GM19035 (cell line): Measurements from ENCODE around the gene ASIC1.

Experiments
- ATAC-seq: cut with Tn5 transposase; IDR thresholded peaks from one replicate; pipeline ENCODE4 v1.9.1; 2021; ENCODE audit not compliant: unreplicated experiment

The ASIC1 gene

DNA sequence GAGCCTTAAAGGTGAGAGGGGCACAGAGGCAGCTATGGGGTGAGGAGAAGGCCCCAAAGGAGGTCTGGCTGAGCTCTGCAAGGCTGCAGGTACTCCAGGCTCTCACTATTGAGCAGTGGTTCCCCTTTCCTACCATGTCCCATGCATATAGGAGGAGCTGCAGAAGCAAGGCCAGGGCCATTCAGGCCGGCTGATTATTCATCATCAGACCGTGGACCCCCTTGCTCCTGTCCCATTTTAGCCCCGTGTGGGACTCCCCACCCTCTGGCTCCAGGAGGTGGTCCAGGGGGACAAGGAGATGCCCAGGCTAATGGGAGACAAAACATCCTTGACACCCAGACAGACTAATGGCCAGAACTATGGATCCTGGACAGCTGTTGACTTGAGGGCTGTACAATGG lies 49.5 kb downstream of the ASIC1 start:
- no peak for ATAC-seq

DNA sequence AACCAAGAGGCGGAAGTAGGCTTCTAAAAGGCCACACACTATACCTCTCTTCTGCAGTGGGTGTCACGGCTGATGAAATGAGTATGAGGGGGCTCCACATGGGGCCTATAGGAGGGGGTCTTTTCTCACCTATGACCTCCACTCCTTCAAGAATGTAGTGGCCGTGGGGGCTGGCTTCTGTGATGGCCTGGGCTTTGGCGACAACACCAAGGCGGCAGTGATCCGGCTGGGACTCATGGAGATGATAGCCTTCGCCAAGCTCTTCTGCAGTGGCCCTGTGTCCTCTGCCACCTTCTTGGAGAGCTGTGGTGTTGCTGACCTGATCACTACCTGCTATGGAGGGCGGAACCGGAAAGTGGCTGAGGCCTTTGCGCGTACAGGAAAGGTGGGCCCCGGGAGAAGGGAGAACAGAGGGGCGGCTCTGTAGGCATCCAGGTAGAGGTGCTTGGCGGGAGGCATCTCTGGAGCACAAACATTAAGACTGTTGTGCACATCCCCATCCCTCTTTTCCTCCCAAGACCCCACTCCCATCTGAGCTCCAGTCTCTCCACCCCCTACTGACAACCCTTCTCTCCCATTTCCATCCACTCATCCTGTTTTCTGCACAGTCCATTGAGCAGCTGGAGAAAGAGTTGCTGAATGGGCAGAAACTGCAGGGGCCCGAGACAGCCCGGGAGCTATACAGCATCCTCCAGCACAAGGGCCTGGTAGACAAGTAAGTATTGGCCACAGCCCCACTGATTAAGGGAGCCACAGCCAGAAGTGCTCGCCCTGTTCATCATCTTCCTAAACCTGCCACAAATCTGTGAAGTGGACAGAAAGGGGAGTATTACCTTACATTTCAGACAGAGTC lies 50.2 kb downstream of the ASIC1 start:
- ATAC-seq = no peak

DNA sequence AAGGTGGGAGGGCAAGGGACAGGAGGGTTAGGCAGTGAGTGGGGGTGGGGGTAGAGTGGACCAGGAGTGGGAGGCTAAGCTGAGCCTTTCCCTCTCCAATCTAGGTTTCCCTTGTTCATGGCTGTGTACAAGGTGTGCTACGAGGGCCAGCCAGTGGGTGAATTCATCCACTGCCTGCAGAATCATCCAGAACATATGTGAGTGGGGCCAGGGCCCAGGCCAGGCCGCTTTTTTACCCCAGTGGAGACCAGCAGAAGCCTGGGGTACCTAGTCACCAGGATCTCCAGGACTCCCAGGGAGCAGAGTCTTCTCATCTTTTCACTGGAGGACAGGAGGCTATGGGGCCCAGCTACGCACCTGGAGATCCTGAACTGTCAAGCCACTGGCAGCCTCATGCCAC lies 51.9 kb downstream of the ASIC1 start:
- ATAC-seq = no peak

DNA sequence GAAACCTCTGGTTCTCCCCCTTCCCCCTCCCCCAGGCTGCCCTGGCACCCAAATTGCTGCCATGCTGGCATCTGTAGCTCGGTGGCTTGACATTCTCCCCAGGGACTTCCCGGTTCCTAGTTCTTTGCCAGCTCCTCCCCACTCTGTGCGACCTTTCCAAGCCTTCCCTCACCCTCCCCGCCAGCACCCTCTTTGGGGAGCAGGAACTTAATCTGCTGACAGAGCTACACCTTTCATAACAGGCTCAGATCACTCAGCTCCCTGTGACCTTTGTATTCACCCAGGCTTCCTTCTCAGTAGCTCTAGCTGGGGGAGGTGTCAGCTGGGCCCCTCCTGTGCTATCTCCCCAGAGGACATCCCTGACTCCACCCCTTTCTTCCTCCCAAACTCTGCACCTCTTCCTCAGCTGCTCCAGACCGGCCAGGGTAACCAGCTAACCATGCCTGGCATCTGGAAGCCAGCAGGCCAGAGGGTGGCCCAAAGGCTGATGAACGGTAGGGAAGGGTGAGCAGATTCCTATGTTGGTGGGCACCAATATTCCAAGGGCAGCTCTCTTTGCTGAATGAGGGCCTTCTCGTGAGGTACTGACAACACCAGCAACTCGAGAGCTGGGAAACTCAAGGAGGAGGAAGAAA lies 52.8 kb downstream of the ASIC1 start:
- ATAC-seq = no peak

DNA sequence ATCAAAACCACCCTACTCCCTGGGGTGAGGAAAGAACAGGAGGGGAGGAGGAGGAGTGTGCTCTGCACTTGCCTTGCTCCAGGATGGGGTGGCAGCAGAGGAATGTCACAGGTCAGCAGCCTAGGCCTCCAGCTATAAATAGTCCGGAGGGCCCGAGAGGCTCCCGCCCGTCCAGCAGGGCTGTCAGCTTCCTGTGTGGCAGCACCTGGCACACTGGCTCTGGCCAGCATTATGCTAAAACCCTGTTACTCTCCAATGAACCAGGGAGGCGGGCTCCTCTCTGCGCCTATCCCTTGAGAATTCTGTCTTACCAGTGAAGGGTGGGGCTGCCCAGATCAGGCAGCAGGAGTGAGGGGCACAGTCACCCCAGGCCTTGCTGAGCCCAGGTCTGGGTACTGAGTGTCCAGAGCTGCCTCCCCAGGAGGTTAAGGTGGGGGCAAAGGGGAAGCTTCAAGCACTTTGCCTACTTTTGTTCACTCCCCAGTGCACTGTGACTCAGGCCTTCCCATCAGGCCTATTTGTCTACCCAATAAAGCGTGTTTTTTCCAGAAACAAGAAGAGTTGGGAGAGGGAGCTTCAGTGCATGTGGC lies 53.5 kb downstream of the ASIC1 start:
- no peak for ATAC-seq

DNA sequence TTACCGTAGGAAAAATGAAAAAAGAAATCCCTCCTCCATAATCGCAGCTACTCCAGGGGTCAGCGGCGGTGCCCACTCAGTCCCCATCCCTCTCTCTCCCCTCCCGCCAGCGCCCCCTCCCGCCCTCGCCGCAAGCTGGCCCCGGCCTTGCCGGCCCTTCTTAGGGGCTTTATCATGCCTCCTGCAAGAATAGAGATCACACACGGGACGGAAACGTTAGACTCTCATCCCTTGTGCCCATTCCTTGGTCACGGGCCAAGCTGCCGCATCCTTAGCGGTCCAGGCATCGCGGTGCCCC lies 53.9 kb downstream of the ASIC1 start:
- peak; percentile 4 for ATAC-seq

DNA sequence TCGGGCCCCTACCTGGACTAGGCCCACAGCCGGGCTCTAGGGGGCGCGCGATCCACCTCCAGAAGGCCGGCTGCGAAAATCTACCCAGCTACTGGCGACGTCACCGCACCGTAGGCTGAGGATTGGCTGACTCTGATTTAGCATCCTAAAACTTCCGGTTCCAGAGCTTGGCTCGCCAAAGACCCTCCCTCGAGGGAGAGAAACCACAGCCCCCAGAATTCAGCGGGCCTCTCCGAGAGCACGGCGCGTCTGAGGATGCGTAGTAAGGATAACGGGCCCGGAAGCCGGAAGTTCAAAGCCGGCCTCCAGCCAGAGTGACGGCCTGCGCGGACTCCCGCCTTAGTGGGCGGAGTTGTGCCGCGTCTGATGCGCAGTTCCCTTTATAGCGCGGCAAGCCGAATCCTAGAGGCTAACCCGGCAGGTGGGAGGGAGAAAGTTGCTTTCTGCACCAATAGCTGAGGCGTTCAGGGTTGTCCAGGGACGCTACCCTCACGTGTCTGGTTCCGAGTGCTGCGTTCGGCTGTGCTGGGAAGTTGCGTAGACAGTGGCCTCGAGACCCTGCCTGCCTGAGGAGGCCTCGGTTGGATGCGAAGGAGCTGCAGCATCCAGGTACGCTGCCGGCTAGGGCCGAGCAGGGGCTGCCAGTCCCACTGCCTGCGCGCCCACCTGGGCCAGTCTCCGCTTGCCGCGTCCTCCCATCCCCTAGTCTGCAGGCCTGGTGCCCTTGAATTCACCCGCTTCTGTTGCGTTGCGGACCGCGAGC lies 54.5 kb downstream of the ASIC1 start, which contains the start of gene COX14:
Gene COX14 (plus strand): TSS at position 544 of the 763 bp plus-strand sequence. CDS start 7,808 bp downstream, outside the sequence.
- peak; percentile 83 for ATAC-seq

DNA sequence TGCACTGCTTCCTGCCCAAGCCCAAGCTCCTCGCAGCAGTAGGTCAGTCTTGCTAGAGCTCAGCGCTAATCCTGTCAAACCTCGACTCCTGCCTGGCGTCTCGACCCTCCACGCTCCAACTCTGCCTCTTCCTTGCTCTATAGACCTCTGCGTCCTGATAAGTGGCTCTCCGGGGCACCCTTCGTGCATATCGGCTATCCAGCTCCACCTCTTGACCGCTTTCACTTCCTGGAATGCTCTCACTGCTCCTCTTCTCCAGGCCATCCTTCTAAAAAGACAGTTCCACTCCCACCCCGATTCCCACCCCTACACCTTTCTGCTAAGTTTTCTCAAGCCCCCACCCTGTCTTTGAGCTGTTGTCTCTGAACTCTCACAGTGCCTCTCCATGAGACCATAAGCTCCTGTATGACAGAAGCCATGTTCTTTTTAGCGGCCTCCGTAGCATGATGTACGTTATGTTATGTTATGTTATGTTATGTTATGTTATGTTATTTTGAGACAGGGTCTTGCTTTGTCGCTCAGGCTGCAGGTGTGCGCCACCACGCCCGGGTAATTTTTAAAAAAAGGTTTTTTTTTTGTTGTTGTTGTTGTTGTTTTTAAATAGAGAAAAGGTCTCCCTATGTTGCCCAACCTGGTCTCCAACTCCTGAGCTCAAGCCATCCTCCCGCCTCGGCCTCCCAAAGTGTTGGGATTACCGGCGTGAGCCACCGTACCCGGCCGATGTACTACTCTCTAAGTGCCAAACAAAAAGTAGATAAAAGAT lies 55.2 kb downstream of the ASIC1 start:
- ATAC-seq = no peak

DNA sequence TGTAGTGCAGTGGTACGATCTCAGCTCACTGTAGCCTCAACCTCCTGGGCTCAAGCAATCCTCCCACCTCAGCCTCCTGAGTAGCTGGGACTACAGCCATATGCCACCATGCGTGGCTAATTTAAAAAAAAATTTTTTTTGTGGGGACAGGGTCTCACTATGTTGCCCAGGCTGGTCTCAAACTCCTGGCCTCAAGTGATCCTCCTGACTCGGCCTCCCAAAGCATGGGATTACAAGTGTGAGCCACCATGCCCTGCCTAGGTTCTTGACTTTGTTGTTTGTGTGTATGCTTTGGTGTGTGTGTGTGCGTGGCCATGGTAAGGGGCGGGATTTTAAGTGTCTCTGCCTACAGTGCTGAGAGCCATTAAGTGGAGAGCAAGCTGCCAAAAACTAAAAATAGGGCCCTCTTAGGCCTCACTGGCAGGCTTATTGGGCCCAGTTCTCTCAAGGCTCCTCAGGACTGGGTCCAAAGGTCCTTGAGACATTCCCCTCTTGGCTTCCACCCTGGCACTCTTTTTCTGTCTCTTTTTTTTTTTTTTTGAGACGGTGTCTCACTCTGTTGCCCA lies 59.7 kb downstream of the ASIC1 start:
- ATAC-seq = no peak

DNA sequence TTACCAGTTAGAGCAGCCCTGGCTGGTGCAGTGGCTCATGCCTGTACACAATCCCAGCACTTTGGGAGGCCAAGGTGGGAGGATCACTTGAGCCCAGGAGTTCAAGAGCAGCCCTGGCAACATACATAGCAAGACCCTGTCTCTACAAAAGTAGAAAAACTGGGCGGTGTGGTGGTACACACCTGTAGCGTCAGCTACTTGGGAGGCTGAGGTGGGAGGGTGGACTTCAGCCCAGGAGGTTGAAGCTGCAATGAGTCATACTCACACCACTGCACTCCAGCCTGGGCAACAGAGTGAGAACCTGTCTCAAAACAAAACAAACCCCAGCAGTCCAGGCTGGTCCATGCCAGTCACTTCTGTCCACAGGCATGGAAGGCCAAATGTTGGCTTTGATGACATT lies 62.0 kb downstream of the ASIC1 start:
- no peak for ATAC-seq

DNA sequence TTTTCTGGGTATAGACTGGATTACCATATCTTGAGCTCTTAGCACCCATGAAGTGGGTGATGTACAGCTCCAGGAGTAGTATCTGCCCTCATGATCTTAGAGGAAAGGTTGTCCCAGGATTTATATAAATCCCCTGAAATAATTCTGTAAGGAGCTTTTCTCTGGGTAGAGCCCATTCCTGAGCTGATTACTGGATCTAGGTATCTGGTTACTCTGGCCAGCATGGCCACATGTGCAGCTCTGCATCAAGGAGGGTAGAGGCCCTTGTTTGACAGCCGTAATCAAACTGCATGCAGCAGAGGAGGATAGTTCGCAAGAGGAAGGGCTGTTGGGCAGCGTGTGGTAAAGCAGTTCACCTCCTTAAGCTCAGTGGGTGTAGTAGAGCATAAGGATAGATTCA lies 63.1 kb downstream of the ASIC1 start:
- ATAC-seq = no peak

DNA sequence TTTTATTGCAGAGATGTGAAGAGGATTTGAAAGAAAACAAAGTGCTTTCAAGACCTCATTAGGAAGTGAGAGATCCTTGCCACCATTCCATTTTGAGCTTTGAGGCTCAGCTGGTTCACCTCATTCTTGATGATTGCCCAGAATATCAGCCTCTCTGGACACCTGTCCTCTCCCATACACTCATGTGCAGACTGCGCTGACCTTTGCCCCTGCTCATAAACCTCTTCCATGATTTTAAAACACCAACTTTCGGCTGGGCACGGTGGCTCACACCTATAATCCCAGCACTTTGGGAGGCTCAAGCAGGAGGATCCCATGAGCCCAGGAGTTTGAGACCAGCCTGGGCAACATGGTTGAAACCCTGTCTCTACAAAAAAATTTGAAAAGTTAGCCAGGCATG lies 63.6 kb downstream of the ASIC1 start:
- ATAC-seq = no peak

DNA sequence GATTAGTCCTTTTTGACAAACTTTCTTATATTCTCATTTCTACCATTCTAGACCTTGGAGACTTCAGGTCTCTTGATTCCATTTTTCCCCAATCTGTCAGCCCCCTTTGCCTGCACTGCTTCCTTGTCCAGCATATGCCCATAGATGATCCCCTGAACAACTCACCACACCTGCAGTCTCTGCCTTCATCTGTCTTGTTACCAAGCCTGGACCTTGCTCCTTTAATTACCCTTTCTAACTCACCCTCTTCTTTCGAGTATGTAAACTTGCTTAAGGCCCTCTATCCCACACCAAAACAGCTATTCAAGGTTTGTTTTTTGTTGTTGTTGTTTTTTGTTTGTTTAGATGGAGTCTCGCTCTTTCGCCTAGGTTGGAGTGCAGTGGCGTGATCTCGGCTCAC lies 64.2 kb downstream of the ASIC1 start:
- no peak for ATAC-seq

DNA sequence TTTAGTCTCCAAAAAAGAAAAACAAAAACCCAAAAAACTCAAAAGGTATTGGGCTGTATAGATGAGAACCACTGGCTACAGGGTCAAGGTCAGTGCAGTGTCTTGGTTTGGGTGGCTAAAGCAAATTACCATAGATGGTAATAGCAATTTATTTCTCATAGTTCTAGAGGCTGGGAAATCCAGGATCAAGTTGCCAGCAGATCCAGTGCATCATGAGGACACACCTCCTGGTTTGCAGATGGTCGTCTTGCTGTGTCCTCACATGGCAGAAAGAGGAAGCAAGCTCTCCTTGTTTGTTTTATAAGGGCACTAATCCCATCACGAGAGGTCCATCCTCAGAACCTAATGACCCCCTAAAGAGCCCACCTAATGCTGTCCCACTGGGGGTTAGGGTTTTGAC lies 65.8 kb downstream of the ASIC1 start:
- ATAC-seq = no peak

DNA sequence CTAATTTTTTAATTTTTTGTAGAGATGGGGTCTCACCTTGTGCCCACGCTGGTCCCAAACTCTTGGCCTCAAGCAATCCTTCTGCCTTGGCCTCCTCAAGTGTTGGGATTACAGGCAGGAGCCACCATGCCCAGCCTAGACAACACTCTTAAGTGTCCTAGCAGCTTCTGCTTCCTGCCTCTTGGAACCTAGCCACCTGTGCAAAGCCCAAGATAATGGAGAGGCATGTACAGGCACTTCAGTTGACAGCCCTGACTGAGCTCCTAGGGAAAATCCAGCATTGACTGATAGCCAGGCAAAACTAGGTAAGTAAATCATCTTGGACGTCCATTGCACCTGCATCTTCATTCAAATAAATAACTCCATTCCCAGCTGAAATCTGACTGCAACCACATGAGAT lies 70.2 kb downstream of the ASIC1 start:
- ATAC-seq = no peak

DNA sequence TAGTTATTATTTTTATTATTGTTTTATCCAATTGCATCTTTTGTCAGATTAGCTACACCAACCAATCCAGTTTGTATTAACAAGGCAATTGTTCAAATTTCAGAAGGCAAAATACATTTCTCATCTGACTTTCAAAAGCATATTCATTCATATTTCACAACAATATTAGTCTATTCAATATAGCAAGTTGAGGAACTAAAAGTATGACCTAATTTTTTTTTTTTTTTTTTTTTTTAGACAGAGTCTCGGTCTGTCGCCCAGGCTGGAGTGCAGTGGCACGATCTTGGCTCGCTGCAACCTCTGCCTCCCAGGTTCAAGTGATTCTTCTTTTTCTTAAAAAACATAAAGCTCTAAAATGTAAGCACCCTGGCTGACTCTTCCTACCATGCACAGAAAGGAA lies 71.9 kb downstream of the ASIC1 start:
- ATAC-seq = no peak

DNA sequence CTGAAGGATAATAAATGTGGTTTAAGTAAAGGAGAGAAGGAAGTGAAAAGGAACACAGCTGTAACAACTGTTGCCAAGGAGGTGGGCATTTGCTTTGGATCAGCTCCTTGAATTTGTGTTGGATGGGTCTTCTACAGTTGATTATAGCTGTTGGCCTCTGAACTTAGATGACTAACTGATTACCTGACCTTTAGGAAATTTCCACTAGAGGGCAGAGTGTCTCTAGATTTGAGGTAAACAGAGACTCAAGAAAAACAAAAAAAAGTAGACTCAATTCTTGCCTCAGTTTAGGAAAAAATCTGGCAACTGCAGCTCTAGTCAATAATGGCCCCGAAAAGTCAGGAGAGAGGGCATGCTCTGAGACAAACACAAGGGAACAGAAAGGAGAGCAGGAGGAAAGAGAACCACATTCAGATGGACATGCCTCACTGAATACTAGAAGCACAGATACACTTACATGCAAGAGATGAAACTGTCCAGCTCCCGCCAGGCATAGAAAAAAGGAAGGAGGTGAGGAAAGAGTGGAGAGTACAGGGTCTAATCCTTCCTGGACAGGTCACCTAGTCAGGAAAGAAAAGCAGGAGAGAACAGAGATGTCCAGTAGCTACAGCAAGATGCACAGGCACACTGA lies 75.2 kb downstream of the ASIC1 start:
- no peak for ATAC-seq
